HEK293 (cell line): ENCODE results near the gene STARD10.

ENCODE experiments used
- GFI1B ChIP-seq: fragments of 450-650 bp; formaldehyde crosslinking; IDR thresholded peaks from 2 replicates; pipeline ENCODE4 v1.5.1; 2016; ENCODE audit warnings: missing biosample characterization, missing genetic modification characterization
- ZFP41 ChIP-seq: fragments of 450-650 bp; formaldehyde crosslinking; IDR thresholded peaks from 2 replicates; pipeline ENCODE4 v1.5.1; 2016; ENCODE audit warnings: missing biosample characterization, missing genetic modification characterization, borderline replicate concordance
- ZNF138 ChIP-seq: fragments of 450-650 bp; formaldehyde crosslinking; IDR thresholded peaks from 2 replicates; pipeline ENCODE4 v1.5.1; 2016; ENCODE audit warnings: missing biosample characterization, missing genetic modification characterization, borderline replicate concordance
- ZNF707 ChIP-seq: fragments of 450-650 bp; formaldehyde crosslinking; IDR thresholded peaks from 2 replicates; pipeline ENCODE4 v1.5.1; 2016; ENCODE audit warnings: missing biosample characterization, missing genetic modification characterization
- TF ChIP-seq, protein P1 (sequence below): fragments of 450-650 bp; formaldehyde crosslinking; IDR thresholded peaks from 2 replicates; pipeline ENCODE4 v1.5.1; 2016; ENCODE audit warnings: missing biosample characterization, missing genetic modification characterization
- TF ChIP-seq, protein P2 (sequence below): fragments of 450-650 bp; formaldehyde crosslinking; IDR thresholded peaks from 2 replicates; pipeline ENCODE4 v1.5.1; 2017; ENCODE audit warnings: missing biosample characterization, missing genetic modification characterization
- TF ChIP-seq, protein P3 (sequence below): fragments of 450-650 bp; formaldehyde crosslinking; IDR thresholded peaks from 2 replicates; pipeline ENCODE4 v1.5.1; 2016; ENCODE audit warnings: missing biosample characterization, missing genetic modification characterization

DNA sequence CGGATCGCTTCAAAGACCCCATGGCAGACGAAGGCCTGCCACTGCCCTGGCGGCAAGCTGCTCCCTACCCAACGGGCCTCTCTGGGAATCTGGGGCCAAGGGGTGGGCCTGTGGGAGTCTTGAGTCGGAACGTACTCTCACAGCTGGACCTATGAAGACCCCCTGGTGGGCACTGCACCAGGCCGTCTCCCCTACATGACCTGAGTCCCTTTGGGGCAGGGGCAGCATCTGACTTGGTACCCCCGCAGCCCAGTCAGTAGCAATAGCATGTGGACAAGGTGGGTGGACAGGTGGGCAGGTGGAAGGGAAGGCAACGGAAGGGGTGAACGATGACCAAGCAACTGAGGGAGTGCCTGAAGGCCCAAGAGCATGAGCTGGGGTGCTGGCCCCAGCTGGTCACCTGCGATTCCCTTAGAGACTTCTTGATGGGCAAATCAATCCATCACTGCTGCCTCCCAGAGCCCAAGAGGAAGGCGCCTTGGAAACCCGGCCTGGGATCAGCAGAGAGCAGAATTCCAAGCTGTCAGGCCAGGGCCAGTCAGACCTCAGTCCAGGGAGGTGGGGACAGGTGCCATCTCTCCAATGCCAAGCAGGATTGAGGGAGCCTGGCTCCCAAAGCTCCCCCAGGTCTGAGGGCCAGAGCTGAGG is 76.9 kb downstream of the STARD10 start:
- TF ChIP-seq ZNF707 (no peak), ZFP41 (tag by site-specific recombination) (no peak), GFI1B (tag by site-specific recombination) (no peak), ZNF138 (tag by site-specific recombination) (no peak)
- TF ChIP-seq, protein P1, sequence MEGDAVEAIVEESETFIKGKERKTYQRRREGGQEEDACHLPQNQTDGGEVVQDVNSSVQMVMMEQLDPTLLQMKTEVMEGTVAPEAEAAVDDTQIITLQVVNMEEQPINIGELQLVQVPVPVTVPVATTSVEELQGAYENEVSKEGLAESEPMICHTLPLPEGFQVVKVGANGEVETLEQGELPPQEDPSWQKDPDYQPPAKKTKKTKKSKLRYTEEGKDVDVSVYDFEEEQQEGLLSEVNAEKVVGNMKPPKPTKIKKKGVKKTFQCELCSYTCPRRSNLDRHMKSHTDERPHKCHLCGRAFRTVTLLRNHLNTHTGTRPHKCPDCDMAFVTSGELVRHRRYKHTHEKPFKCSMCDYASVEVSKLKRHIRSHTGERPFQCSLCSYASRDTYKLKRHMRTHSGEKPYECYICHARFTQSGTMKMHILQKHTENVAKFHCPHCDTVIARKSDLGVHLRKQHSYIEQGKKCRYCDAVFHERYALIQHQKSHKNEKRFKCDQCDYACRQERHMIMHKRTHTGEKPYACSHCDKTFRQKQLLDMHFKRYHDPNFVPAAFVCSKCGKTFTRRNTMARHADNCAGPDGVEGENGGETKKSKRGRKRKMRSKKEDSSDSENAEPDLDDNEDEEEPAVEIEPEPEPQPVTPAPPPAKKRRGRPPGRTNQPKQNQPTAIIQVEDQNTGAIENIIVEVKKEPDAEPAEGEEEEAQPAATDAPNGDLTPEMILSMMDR (tag by site-specific recombination) = no peak
- TF ChIP-seq, protein P2, sequence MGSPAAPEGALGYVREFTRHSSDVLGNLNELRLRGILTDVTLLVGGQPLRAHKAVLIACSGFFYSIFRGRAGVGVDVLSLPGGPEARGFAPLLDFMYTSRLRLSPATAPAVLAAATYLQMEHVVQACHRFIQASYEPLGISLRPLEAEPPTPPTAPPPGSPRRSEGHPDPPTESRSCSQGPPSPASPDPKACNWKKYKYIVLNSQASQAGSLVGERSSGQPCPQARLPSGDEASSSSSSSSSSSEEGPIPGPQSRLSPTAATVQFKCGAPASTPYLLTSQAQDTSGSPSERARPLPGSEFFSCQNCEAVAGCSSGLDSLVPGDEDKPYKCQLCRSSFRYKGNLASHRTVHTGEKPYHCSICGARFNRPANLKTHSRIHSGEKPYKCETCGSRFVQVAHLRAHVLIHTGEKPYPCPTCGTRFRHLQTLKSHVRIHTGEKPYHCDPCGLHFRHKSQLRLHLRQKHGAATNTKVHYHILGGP (tag by site-specific recombination) = no peak
- TF ChIP-seq, protein P3, sequence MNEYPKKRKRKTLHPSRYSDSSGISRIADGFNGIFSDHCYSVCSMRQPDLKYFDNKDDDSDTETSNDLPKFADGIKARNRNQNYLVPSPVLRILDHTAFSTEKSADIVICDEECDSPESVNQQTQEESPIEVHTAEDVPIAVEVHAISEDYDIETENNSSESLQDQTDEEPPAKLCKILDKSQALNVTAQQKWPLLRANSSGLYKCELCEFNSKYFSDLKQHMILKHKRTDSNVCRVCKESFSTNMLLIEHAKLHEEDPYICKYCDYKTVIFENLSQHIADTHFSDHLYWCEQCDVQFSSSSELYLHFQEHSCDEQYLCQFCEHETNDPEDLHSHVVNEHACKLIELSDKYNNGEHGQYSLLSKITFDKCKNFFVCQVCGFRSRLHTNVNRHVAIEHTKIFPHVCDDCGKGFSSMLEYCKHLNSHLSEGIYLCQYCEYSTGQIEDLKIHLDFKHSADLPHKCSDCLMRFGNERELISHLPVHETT (tag by site-specific recombination) = no peak
